ENCODE results near the gene COL7A1. TPM values are rescaled to one million over a fixed set of nuclear protein-coding genes. Genes with fewer than 3 reads are reported as not detected.
A peak's percentile ranks its signal among the peaks of the same experiment; 100 is the strongest.

Gene COL7A1
- total RNA-seq, 1 donor from 2014 or later, result 3.7 TPM

- intact Hi-C loops (cut with DNase I), result no loop called here
- TF ChIP-seq CTCF (IDR thresholded peaks at IDR 0.05), result no peak
- no peak for DNase-seq
- Histone ChIP-seq H3K4me1 (peaks cover 3% of the 10 kb centered on the region), H3K9me3 (no peaks in the 10 kb centered on the region), H3K27me3 (no peaks in the 10 kb centered on the region), H3K36me3 (no peaks in the 10 kb centered on the region), H3K4me3 (no peak overlapping the region), H3K27ac (no peak overlapping the region)
- ATAC-seq, result peak; percentile 25
Measured at GRCh38 chr3:48565591-48566400, 29.3 kb downstream of the COL7A1 start.

- no peak overlapping the region for H3K27ac ChIP-seq
- no peak overlapping the region for H3K4me3 ChIP-seq
- ATAC-seq, result no peak
- intact Hi-C loops (cut with DNase I), result no loop called here
- no peak for DNase-seq
- no peaks in the 10 kb centered on the region for H3K27me3 ChIP-seq
- peaks cover 8% of the 10 kb centered on the region for H3K4me1 ChIP-seq
- no peaks in the 10 kb centered on the region for H3K36me3 ChIP-seq
- TF ChIP-seq CTCF (IDR thresholded peaks at IDR 0.05), result no peak
- H3K9me3 ChIP-seq, result no peaks in the 10 kb centered on the region
Measured at GRCh38 chr3:48565186-48565585, 29.9 kb downstream of the COL7A1 start.

- Histone ChIP-seq H3K27me3 (no peaks in the 10 kb centered on the region), H3K27ac (no peak overlapping the region), H3K4me3 (no peak overlapping the region), H3K4me1 (peaks cover 11% of the 10 kb centered on the region), H3K36me3 (no peaks in the 10 kb centered on the region), H3K9me3 (no peaks in the 10 kb centered on the region)
- TF ChIP-seq CTCF (IDR thresholded peaks at IDR 0.05), result no peak
- no peak for ATAC-seq
- no peak for DNase-seq
- intact Hi-C loops (cut with DNase I), result no loop called here
Measured at GRCh38 chr3:48564667-48565066, 30.5 kb downstream of the COL7A1 start.

- no peak overlapping the region for H3K27ac ChIP-seq
- no peaks in the 10 kb centered on the region for H3K9me3 ChIP-seq
- peak; percentile 87 for DNase-seq
- TF ChIP-seq CTCF (IDR thresholded peaks at IDR 0.05), result no peak
- H3K36me3 ChIP-seq, result no peaks in the 10 kb centered on the region
- no peak overlapping the region for H3K4me3 ChIP-seq
- ATAC-seq, result peak; percentile 72
- H3K4me1 ChIP-seq, result peaks cover 15% of the 10 kb centered on the region
- H3K27me3 ChIP-seq, result no peaks in the 10 kb centered on the region
- intact Hi-C loops (cut with DNase I), result no loop called here
Measured at GRCh38 chr3:48564022-48564421, 31.1 kb downstream of the COL7A1 start.

- no peak within 1 kb of the TSS for H3K27ac ChIP-seq
- H3K4me3 ChIP-seq, result no peak within 1 kb of the TSS
- no peaks in the 10 kb centered on the region for H3K27me3 ChIP-seq
- no peak for DNase-seq
- no peaks in the 10 kb centered on the region for H3K36me3 ChIP-seq
- ATAC-seq, result no peak
- no peak for TF ChIP-seq CTCF (IDR thresholded peaks at IDR 0.05)
- intact Hi-C loops (cut with DNase I), result no loop called here
- H3K9me3 ChIP-seq, result no peaks in the 10 kb centered on the region
- peaks cover 15% of the 10 kb centered on the region for H3K4me1 ChIP-seq
Measured at GRCh38 chr3:48563382-48563918, 31.7 kb downstream of the COL7A1 start, which contains the start of gene UCN2. Gene UCN2 (minus strand): TSS chr3:48563781. CDS start chr3:48563124, 657 bp downstream.
